ENCODE results near the gene BTBD17.

Gene BTBD17

DNA sequence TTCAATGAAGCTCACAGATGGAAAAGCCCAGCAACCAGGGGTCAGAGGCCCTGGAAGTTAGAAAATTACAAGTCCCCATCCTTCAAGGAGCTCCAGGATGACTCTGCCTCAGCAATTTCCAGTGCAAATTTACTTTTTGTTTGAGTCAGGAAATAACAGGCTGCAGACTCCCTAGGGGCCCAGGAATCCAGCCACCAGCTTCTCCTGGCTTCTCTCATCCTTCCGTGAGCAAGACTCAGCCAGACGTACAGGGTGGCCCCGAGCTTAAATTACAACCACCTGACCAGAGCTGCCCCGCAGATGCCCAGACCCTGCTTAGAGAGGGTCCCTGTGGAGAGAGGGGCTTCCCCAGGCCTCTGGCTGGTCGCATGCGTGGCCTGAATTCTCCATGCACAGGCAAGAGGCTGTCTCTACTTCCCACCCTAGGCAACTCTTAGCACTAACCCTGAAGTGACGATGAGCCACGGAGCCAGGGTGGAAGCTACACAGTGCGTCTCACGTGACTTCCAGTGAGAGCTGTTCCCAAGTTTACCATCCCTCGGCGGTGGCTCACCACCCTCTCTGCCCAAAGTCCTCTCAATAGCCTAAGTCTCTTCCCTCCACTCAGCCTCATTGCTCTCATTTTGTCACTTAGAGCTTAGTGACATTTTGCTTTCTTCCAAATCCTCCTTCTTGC lies 32.7 kb upstream of the BTBD17 start:
- CTCF ChIA-PET: interaction anchor here (0.6 kb wide), 1 partner anchor 255 kb away, joined by 4 read pairs; no protein-coding TSS in a partner anchor
- no peak overlapping the region for H3K27ac ChIP-seq
- TF ChIP-seq, protein P1, sequence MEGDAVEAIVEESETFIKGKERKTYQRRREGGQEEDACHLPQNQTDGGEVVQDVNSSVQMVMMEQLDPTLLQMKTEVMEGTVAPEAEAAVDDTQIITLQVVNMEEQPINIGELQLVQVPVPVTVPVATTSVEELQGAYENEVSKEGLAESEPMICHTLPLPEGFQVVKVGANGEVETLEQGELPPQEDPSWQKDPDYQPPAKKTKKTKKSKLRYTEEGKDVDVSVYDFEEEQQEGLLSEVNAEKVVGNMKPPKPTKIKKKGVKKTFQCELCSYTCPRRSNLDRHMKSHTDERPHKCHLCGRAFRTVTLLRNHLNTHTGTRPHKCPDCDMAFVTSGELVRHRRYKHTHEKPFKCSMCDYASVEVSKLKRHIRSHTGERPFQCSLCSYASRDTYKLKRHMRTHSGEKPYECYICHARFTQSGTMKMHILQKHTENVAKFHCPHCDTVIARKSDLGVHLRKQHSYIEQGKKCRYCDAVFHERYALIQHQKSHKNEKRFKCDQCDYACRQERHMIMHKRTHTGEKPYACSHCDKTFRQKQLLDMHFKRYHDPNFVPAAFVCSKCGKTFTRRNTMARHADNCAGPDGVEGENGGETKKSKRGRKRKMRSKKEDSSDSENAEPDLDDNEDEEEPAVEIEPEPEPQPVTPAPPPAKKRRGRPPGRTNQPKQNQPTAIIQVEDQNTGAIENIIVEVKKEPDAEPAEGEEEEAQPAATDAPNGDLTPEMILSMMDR (conservative IDR thresholded peaks at IDR 0.05; ENCODE audit: low read depth): no peak
- POLR2A ChIA-PET (ENCODE audit: low non-redundant PET): no interaction called here
- no peak for DNase-seq (ENCODE audit: low spot score)

DNA sequence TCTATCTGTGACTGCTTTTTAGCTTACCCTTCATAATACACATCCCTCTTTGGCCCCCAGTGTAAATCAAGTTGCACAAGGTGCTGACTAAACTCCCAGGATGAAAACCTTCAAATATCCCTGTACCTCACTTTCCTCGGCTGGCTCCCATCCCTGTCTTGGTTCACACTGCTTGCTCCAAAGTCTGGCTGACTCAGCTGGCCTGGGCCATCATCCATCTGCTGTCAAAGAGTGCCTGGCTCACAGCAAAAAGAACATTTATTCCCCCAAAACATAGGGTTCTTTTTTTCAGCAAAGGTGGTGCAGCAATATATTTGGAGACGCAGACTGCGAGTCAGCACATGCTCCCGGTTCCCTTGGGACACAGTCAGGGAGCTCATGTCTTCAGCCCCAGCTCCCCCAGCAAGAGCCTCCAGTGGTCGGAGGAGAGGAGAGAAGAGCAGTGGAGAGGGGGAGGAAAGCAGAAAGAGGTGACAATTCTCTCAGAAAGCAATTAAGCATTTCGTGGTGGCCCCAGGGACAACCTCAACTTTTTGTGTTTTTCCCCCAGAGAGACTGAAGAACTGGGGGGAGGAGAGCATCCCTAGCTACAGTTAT lies 31.8 kb upstream of the BTBD17 start:
- TF ChIP-seq, protein P1 (conservative IDR thresholded peaks at IDR 0.05; ENCODE audit: low read depth): no peak
- H3K27ac ChIP-seq: peak overlapping the region; percentile 66
- DNase-seq (ENCODE audit: low spot score): no peak
- ChIA-PET POLR2A (ENCODE audit: low non-redundant PET) (no interaction called here), CTCF (interaction anchor here (0.7 kb wide), 1 partner anchor 19 kb away, joined by 3 read pairs; no protein-coding TSS in a partner anchor)

DNA sequence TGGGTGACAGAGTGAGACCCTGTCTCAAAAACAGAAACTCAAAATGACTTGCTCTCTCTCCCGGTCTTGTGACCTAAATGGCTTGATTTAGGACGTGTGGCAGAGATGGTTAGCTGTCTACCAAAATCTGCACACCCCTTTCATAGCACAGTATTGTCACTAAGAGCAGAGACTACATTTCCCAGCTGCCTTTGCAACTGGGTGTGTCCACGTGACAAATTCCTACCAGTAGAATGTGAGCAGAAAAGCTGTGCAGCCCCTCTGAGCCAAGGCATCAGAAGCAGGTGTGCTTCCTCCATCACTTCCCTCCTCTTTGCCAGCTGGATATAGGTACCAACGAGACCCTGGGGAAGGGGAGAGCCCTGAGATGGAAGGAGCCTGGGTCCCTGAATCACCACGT lies 31.2 kb upstream of the BTBD17 start:
- ChIA-PET CTCF (interaction anchor here (0.7 to 2.0 kb wide), 2 partner anchors 14 to 19 kb away, joined by 3 to 7 read pairs; no protein-coding TSS in a partner anchor), POLR2A (ENCODE audit: low non-redundant PET) (no interaction called here)
- TF ChIP-seq, protein P1 (conservative IDR thresholded peaks at IDR 0.05; ENCODE audit: low read depth): no peak
- no peak for DNase-seq (ENCODE audit: low spot score)
- peak overlapping the region; percentile 66 for H3K27ac ChIP-seq

DNA sequence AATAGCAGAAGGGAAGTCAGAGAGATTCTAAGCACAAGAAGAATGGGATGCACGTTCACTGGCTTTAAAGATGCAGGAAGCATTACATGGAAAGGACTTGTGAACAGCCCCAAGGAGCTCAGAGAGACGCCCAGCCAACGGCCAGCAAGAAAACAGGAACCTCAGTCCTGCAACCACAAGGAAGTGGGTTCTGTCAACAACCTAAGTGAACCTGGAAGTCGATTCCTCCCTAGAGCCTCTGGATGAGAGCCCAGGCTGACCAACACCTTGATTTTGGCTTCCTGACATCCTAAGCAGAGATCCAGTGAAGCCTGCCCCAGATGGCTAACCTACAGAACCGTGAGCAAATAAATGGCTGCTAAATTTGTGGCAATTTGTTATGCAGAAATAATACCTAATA lies 30.1 kb upstream of the BTBD17 start:
- no peak for DNase-seq (ENCODE audit: low spot score)
- H3K27ac ChIP-seq: no peak overlapping the region
- CTCF ChIA-PET: interaction anchor here (2.0 kb wide), 1 partner anchor 13 kb away, joined by 7 read pairs; no protein-coding TSS in a partner anchor
- POLR2A ChIA-PET (ENCODE audit: low non-redundant PET): no interaction called here
- TF ChIP-seq, protein P1 (conservative IDR thresholded peaks at IDR 0.05; ENCODE audit: low read depth): no peak

DNA sequence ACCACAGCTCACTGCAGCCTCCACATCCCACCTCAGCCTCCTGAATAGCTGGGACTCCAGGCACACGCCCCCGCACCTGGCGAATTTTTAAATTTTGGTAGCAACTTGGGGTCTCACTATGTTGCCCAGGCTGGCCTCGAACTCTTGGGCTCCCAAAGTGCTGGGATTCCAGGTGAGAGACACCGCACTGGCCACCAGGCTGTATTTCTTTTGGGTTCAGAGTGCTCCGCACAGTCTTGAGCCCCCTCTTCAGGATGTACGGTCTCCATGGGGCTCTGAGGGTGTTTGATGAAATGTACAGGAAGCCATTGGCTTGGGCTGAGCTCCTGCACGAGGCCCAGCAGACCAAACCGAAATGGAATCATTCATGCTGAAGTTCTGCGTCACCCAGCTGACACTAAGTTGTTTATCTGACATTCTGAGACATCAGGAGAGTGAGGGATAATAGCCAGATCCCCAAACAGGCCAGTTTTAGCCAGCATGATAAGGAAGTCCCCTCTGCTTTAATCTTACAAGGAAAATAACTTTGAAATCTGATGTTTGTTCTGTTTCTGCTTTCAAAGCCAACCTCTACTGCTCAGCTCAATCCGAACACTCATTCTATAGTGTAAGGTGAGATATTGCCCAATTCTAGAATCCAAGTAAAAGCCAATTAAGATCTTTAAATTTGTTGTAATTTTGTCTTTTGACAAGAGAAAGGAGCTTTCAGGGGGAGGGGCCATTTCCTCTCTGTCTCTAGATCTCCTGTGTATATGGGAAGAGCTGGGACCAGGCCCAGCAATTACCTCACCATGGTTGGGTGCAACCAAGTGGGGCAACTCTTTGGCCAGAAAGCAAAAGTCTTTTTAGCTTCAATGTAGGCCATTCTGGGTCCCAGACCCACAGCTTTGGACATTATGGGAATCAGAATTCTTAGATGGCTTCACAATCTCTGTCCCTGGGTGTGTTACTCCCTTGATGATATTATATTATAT lies 29.3 kb upstream of the BTBD17 start:
- H3K27ac ChIP-seq: no peak overlapping the region
- ChIA-PET POLR2A (ENCODE audit: low non-redundant PET) (no interaction called here), CTCF (interaction anchor here (2.0 kb wide), 1 partner anchor 12 kb away, joined by 7 read pairs; no protein-coding TSS in a partner anchor)
- DNase-seq (ENCODE audit: low spot score): no peak
- TF ChIP-seq, protein P1 (conservative IDR thresholded peaks at IDR 0.05; ENCODE audit: low read depth): no peak

All from RWPE1 (cell line).